GM18526 (cell line): ENCODE measurements around the gene IL25.

ENCODE experiments used
- POLR2A ChIP-seq: IDR thresholded peaks from 3 replicates; pipeline ENCODE4 v1.6.1; 2011; ENCODE audit not compliant: insufficient read length; ENCODE audit errors: extremely low read depth

The IL25 gene

DNA sequence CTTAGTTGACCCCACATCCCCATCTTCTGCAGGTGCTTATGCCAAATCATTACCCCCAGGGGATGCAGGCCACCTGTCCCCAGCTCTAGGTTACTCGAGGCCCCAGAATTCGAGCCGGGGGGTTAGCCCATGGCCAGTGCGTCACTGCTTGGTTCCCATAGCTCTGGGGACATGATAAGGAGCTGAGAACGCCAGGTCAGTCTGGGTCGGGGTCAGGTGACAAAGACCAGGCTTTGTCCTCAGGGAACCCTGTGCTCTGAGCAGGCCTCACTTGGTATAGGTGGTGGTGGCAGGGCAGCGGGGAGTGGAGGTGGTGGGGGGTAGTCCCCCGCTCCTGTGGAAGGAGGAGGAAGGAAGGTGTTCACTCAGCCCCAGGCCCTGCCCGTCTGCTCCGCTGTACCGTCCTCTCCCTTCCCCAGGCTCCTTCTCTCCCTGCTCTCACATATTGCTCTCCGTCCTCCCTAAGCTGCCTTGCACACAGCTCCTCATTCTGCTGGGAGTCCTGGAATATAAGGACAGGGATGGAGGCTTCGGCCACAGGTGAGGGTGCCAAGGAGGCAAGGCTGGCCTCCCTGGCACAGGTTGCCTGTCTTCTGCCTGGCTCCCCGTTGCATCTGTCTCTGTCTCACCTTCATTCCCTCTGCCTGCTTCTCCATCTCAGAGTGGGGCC lies 37.5 kb downstream of the IL25 start:
- no peak for TF ChIP-seq POLR2A

DNA sequence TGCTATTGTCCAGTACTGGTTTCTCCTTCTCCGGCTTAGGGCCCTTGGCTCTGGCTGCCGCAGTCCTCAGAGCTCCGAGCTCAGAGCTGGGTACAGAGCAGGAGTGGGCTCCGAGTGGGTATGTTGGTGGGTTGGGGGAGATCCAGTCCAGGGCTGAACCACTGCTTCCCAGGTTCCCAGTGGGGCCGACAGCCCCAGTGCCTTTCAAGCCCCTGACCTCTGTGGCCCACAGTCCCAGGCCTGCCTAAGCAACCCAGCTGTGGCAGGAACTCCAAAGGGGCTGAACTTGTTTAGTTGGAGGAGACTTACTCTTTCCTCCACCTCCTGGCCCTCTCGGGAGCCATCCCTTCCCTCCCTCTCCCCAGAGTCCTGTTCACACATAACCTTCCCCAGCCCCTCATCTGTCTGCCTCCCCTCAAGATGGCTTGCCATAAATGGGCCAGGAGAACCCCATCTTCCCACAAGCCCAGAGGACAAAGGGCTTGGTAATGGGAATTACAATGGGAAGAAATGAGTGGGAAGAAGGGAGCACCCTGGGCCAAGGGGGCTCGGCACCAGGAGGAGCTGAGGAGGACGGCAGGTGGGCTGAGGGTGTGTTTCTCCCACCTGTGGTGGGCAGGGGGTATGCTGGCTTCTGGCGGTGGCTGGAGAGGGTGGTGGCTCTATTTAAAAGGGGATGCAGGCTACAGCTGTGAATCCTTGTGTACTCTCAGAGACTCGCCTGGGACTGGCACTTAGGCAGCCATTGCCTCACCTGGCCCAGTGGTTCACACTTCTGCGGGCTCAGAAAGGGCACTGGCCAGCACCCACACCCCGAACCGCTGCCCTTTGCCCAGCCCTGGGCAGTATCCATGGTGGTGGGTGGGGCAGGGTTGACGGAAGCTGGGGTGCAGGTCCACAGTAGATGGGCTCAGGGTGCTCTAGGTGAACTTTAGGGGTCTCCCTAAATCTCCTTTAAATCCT lies 39.2 kb downstream of the IL25 start:
- TF ChIP-seq POLR2A, result no peak

DNA sequence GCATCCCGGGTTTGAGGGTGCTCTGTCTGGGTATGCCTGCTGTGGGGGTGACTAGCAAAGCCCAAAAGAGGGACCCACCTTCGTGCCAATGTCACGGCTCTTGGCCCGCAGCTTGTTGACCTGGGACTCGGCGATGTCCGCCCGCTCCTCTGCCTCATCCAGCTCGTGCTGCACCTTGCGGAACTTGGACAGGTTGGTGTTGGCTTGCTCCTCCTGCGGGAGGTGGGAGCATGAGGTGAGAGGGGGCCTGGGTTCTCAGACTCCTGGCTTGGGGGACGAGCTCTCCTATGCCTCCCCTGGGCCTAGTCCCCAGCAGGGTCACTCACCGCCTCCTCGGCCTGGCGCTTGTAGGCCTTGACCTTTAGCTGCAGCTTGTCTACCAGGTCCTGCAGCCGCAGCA lies 41.1 kb downstream of the IL25 start:
- no peak for TF ChIP-seq POLR2A

DNA sequence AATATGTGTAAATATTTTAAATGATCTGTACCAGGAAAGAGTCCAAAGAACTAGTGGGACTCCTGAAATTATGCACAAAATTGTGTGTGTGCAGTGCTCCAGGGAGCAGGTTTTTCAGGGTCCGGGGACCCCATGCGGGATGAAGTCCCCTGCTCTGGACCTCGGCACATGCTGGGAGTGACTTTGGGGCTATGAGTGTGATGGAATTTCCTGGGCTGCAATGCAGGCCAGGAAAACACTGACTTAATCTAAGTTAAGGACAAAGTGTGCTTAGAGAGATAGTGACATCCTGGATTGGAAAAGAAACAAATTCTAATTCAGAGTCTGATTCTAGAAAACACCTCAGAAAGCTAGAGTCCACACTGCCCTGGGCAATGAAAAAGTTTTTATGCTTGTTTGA lies 41.6 kb downstream of the IL25 start:
- no peak for TF ChIP-seq POLR2A

DNA sequence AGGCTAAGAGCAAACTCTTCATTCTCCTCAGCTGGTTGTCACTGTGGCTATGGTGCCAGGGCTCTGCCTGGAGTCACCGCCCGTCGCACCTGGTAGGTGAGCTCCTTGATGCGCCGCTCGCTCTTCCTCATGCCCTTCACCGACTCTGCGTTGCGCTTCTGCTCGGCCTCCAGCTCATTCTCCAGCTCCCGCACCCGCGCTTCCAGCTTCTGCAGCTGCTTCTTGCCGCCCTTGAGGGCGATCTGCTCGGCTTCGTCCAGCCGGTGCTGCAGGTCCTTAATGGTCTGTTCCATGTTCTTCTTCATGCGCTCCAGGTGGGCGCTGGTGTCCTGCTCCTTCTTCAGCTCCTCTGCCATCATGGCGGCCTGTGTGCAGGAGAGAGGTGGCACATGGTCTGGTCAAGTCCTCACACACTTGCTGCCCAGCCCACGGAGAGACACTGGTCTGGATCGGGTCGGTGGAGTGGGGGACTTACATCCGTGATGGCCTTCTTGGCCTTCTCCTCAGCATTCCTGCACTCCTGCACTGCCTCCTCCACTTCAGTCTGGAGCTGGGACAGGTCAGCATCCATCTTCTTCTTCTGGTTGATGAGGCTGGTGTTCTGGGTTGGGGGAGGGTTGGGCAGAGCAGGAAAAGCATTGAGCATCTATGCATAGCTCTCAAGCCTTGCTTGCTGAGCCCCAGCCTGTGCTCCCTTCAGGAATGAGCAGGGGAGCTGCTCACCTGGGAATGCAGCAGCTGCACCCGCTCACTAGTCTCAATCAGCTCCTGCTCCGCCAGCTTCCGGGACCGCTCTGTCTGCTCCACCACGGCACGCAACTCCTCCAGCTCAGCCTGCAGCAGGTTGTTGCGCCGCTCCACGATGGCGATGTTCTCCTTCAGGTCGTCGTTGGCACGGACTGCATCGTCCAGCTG lies 42.6 kb downstream of the IL25 start:
- no peak for TF ChIP-seq POLR2A

DNA sequence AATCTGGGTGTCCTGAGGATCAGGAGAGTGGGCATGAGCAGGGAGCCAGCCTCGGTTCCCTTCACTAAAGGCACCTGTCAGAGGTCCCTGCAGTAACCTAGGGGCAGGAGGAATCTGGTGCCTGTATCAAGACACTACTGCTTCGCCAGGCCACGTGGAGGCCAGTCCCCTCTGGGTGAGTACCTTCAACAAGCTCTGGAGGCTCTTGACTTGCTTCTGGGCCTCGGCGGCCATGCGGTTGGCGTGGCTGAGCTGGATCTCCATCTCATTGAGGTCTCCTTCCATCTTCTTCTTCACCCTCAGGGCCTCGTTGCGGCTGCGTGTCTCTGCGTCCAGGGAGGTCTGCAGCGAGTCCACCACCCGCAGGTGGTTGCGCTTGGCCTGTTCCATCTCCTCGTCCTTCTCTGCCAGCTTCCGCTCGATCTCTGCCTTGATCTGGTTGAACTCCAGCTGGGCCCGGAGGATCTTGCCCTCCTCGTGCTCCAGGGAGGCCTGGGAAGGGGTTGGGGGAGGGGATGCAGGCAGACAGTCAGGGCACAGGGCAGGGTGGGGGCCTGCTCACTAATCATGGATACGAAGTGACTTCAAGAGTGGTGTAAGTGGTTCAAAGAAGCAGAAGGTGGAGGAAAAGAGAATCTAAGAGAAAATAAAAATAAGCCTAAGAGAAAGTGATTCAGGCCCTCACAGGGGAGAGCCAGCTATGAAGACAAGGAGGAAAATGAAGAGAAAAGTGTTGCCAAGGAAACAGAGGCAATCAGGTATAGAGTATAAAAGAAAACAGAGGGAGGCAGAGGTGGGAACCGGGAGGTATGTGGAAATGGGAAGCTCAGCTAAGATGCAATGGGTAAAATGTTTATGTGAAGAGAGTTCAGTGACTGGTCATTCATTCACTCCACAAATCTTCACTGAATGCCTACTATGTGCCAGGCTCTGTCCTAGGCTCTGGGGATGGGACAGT lies 43.5 kb downstream of the IL25 start:
- TF ChIP-seq POLR2A, result no peak

DNA sequence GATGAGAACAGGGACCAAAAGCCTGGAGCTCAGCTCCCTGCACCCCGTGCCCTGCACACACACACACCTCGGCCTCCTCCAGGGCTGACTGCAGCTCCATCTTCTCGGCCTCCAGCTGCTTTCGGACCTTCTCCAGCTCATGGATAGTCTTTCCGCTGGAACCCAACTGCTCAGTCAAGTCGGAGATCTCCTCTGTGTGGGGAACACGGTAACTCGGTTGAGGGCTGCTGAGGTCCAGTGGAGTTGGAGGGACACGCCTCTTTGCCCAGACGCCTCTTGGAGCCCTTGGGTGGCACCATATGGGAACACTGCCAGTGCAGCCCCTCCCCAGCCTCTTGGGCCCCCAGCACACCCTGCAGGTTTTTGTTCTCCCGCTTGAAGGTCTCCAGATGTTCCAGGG lies 44.2 kb downstream of the IL25 start:
- no peak for TF ChIP-seq POLR2A

DNA sequence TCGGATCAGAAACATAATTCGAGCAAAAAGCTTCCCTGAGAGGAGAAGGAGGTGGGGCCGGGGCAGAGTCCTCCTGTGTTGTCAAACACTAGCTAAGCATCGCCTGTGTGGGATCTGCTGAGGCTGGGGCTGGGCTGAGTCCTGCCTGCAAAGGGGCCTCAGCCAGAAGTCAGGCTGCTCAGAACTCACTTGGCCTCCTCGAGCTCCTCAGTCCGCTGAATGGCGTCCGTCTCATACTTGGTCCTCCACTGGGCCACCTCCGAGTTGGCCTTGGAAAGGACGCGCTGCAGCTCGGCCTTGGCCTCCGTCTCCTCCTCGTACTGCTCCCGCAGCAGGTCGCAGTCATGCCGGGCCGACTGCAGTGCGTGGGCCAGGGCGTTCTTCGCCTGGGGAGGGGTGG lies 45.4 kb downstream of the IL25 start:
- TF ChIP-seq POLR2A, result no peak

DNA sequence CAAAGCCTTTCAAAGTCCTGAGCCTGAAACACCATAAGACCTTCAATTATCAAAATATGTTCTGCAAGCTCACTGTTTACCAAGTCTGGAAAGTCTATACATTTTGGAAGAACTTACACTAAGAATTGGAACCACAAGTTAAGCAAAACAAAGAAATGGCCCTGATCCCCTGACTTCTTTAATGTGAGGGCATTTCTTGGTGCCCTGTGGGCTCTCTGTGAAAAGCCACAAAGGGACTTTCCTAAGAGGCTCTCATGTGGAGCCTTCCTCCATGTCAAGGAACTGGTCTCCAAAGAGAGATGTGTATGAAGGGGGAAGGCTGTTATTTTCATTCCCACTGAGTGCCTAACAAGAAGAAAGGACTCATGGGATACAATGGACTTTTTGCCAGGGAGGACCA lies 49.0 kb downstream of the IL25 start:
- no peak for TF ChIP-seq POLR2A

DNA sequence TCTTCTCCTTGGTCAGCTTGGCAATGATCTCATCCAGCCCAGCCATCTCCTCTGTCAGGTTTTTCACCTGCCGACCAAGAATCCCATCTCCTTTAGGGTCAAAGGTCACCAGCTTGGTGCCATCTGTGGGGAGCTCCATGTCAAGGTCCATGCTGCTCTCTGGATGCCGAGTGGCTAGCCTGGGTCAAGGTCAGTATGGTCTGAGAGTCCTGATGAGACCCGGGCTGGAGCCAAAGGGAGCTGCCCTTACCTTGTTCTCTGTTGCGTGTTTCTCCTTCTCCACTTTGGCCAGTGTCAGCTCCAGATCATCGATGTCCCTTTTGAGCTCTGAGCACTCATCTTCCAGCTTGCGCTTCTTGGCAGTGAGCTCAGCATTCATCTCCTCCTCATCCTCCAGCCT lies 51.0 kb downstream of the IL25 start:
- TF ChIP-seq POLR2A, result no peak

DNA sequence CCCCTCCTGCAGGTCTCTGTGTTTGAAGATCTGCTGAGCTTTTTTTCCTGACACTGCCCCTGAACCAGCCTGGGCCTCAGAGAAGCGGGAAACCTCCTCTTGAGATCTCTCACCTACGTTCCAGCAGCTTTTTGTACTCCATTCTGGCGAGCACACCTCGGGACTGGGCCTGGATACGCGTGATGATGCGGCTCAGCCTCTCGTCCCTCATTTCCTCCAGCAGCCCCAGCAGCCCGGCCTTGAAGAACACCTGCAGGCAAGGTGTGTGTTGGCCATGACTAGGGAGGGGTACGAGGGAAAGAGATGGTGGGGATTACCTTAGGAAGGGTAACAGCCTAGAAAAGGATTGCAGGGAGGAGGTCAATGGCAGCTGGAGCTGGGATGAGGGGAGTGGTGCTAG lies 52.6 kb downstream of the IL25 start:
- no peak for TF ChIP-seq POLR2A
